ENCODE data around the gene CORO2A. TPM values are rescaled to one million over a fixed set of nuclear protein-coding genes. Genes with fewer than 3 reads are reported as not detected.

CORO2A gene
- total and polyA plus RNA-seq, 10 of the 15 experiments (the other 5 are each of a cell fraction or from before 2014, with no cell fraction given), result 1.0 to 5.3 (median 3.5) TPM

GRCh38 chr9:98132158-98132557 is 60.3 kb downstream of the CORO2A start:
- SMC1A ChIA-PET (ENCODE audit: uncharacterized antibody, unreplicated experiment), result interaction anchor here (1.0 to 1.2 kb wide), 3 partner anchors 14 to 34 kb away, joined by 3 to 4 read pairs (median 4); no protein-coding TSS in a partner anchor
- no TSS peak for BruUV-seq (replicated peaks)

More at GRCh38 chr9:98132158-98132557, 60.3 kb downstream of the CORO2A start:
- Histone ChIP-seq H3K27ac (ENCODE audit: control insufficient read depth, insufficient read depth) (no peak overlapping the region), H3K9me3 (replicated peaks; ENCODE audit: control insufficient read depth, insufficient read depth, low read length) (no peaks in the 10 kb centered on the region), H2AFZ (ENCODE audit: control insufficient read depth, low read depth, low read length) (no peak overlapping the region), H3K79me2 (ENCODE audit: control insufficient read depth, insufficient read depth, low read length) (no peaks in the 10 kb centered on the region), H4K20me1 (ENCODE audit: control insufficient read depth, insufficient read depth) (no peaks in the 10 kb centered on the region), H3K4me1 (ENCODE audit: control insufficient read depth, insufficient read depth, low read length) (peaks cover 12% of the 10 kb centered on the region), H3K36me3 (ENCODE audit: control insufficient read depth in 2 of 2, insufficient read depth in 2 of 2, low read length in 1 of 2) (no peaks in the 10 kb centered on the region), H3K9ac (ENCODE audit: control insufficient read depth, insufficient read depth, low read length) (no peak overlapping the region), H3K27me3 (replicated peaks in 1 of 2; ENCODE audit: control insufficient read depth in 2 of 2, insufficient read depth in 2 of 2, low read length in 1 of 2) (no peaks in the 10 kb centered on the region), H3K4me3 (no peak overlapping the region), H3K4me2 (ENCODE audit: control insufficient read depth, insufficient read depth) (no peak overlapping the region)
- TF ChIP-seq BHLHE40 (IDR thresholded peaks at IDR 0.05; ENCODE audit: borderline replicate concordance in 1 of 2, low read depth in 2 of 2, low read length in 1 of 2) (no peak), ATF3 (IDR thresholded peaks at IDR 0.05; ENCODE audit: borderline replicate concordance, extremely low read depth, low read depth, low read length) (no peak), SP1 (IDR thresholded peaks at IDR 0.05; ENCODE audit: low read depth, low read length) (no peak), TCF12 (IDR thresholded peaks at IDR 0.05; ENCODE audit: low read depth, low read length) (no peak), HDAC6 (IDR thresholded peaks at IDR 0.05; ENCODE audit: unreplicated experiment) (no peak), E4F1 (IDR thresholded peaks at IDR 0.05; ENCODE audit: borderline replicate concordance, partially characterized antibody) (no peak), IRF3 (IDR thresholded peaks at IDR 0.05) (no peak)
- TF ChIP-seq, protein P1, sequence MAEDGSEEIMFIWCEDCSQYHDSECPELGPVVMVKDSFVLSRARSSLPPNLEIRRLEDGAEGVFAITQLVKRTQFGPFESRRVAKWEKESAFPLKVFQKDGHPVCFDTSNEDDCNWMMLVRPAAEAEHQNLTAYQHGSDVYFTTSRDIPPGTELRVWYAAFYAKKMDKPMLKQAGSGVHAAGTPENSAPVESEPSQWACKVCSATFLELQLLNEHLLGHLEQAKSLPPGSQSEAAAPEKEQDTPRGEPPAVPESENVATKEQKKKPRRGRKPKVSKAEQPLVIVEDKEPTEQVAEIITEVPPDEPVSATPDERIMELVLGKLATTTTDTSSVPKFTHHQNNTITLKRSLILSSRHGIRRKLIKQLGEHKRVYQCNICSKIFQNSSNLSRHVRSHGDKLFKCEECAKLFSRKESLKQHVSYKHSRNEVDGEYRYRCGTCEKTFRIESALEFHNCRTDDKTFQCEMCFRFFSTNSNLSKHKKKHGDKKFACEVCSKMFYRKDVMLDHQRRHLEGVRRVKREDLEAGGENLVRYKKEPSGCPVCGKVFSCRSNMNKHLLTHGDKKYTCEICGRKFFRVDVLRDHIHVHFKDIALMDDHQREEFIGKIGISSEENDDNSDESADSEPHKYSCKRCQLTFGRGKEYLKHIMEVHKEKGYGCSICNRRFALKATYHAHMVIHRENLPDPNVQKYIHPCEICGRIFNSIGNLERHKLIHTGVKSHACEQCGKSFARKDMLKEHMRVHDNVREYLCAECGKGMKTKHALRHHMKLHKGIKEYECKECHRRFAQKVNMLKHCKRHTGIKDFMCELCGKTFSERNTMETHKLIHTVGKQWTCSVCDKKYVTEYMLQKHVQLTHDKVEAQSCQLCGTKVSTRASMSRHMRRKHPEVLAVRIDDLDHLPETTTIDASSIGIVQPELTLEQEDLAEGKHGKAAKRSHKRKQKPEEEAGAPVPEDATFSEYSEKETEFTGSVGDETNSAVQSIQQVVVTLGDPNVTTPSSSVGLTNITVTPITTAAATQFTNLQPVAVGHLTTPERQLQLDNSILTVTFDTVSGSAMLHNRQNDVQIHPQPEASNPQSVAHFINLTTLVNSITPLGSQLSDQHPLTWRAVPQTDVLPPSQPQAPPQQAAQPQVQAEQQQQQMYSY (CRISPR knock-in tag; IDR thresholded peaks at IDR 0.05), result no peak
- FAIRE-seq (no peak), ATAC-seq (no peak), DNase-seq (ENCODE audit: low read depth, low spot score) (no peak)
- in situ Hi-C loops (cut with MboI) (no loop called here), intact Hi-C loops (cut with micrococcal nuclease; ENCODE audit: unreplicated experiment) (no loop called here)
- 87% methylated on average over 9 of the region's 9 CpGs for WGBS (ENCODE audit: insufficient coverage, insufficient replicate concordance, low lambda C conversion rate, missing lambda C conversion rate)
- CTCF ChIA-PET, result interaction anchor here (1.3 to 1.9 kb wide), 3 partner anchors 12 to 61 kb away, joined by 3 to 5 read pairs (median 4); no protein-coding TSS in a partner anchor
- RAD21 ChIA-PET (ENCODE audit: unreplicated experiment), result interaction anchor here (1.0 kb wide), 1 partner anchor 46 kb away, joined by 3 read pairs; no protein-coding TSS in a partner anchor
- POLR2A ChIA-PET, result interaction anchor here (0.5 kb wide), 1 partner anchor 127 kb away, joined by 8 read pairs; no protein-coding TSS in a partner anchor
